H1 (cell line): ENCODE results near the gene ANKRD60. TPM values are rescaled to one million over a fixed set of nuclear protein-coding genes. Genes with fewer than 3 reads are reported as not detected.

Experiments
- ASH2L ChIP-seq: fragments of 200-600, 300-600 bp; sonication (generic); IDR thresholded peaks from one replicate; pipeline ENCODE4 v1.7.1; 2017; ENCODE audit warnings: low read length
- KDM4A ChIP-seq: IDR thresholded peaks from one replicate; pipeline ENCODE4 v1.7.1; 2012; ENCODE audit warnings: low read depth, mild to moderate bottlenecking, moderate library complexity, low read length, inconsistent platforms; ENCODE audit not compliant: severe bottlenecking
- RBBP5 ChIP-seq: IDR thresholded peaks from 2 replicates; pipeline ENCODE4 v1.7.1; 2012; ENCODE audit warnings: low read depth, mild to moderate bottlenecking, inconsistent platforms, low read length, moderate library complexity, borderline replicate concordance
- TAF1 ChIP-seq: IDR thresholded peaks from 2 replicates; pipeline ENCODE4 v1.6.1; 2011; ENCODE audit warnings: mild to moderate bottlenecking, low read depth, low read length
- polyA plus RNA-seq, 7 experiments: library from polyadenylated mRNA; depleted of rRNA in 3 of 7; stranded (reverse) in 5 of 7; unstranded in 2 of 7; fragments of >200 nt in 5 of 7; fragments of 200-250 nt in 2 of 7; gene quantifications; 1 replicate in 5 of 7; 2 replicates in 1 of 7; 4 replicates in 1 of 7; pipeline versions ENCODE4 v1.2.1 to v1.2.3, GENCODE V29; 2011 to 2013; ENCODE audit warnings: missing spikeins in 2 of 7, mixed read lengths in 2 of 7
- total RNA-seq: library from RNA; stranded (reverse); fragmentation: NEBNext Ultra II Directional; extraction: Animal tissue kit (Norgen Biotek cat#: 25700); gene quantifications from 2 replicates; pipeline ENCODE4 v1.2.1, GENCODE V29; 2021
- TF ChIP-seq, protein P1 (sequence below): fragments of 300-600 bp; sonication (generic); IDR thresholded peaks from 2 replicates; pipeline ENCODE4 v1.7.1; 2012; ENCODE audit warnings: low read length, moderate library complexity, mild to moderate bottlenecking, inconsistent platforms; ENCODE audit not compliant: insufficient replicate concordance

Gene ANKRD60
- total and polyA plus RNA-seq, 2 of the 8 experiments (the other 6 are each of a cell fraction or from before 2014, with no cell fraction given) = not detected

GRCh38 chr20:58260006-58260405 lies 31.6 kb upstream of the ANKRD60 start (continued):
- TF ChIP-seq, protein P1, sequence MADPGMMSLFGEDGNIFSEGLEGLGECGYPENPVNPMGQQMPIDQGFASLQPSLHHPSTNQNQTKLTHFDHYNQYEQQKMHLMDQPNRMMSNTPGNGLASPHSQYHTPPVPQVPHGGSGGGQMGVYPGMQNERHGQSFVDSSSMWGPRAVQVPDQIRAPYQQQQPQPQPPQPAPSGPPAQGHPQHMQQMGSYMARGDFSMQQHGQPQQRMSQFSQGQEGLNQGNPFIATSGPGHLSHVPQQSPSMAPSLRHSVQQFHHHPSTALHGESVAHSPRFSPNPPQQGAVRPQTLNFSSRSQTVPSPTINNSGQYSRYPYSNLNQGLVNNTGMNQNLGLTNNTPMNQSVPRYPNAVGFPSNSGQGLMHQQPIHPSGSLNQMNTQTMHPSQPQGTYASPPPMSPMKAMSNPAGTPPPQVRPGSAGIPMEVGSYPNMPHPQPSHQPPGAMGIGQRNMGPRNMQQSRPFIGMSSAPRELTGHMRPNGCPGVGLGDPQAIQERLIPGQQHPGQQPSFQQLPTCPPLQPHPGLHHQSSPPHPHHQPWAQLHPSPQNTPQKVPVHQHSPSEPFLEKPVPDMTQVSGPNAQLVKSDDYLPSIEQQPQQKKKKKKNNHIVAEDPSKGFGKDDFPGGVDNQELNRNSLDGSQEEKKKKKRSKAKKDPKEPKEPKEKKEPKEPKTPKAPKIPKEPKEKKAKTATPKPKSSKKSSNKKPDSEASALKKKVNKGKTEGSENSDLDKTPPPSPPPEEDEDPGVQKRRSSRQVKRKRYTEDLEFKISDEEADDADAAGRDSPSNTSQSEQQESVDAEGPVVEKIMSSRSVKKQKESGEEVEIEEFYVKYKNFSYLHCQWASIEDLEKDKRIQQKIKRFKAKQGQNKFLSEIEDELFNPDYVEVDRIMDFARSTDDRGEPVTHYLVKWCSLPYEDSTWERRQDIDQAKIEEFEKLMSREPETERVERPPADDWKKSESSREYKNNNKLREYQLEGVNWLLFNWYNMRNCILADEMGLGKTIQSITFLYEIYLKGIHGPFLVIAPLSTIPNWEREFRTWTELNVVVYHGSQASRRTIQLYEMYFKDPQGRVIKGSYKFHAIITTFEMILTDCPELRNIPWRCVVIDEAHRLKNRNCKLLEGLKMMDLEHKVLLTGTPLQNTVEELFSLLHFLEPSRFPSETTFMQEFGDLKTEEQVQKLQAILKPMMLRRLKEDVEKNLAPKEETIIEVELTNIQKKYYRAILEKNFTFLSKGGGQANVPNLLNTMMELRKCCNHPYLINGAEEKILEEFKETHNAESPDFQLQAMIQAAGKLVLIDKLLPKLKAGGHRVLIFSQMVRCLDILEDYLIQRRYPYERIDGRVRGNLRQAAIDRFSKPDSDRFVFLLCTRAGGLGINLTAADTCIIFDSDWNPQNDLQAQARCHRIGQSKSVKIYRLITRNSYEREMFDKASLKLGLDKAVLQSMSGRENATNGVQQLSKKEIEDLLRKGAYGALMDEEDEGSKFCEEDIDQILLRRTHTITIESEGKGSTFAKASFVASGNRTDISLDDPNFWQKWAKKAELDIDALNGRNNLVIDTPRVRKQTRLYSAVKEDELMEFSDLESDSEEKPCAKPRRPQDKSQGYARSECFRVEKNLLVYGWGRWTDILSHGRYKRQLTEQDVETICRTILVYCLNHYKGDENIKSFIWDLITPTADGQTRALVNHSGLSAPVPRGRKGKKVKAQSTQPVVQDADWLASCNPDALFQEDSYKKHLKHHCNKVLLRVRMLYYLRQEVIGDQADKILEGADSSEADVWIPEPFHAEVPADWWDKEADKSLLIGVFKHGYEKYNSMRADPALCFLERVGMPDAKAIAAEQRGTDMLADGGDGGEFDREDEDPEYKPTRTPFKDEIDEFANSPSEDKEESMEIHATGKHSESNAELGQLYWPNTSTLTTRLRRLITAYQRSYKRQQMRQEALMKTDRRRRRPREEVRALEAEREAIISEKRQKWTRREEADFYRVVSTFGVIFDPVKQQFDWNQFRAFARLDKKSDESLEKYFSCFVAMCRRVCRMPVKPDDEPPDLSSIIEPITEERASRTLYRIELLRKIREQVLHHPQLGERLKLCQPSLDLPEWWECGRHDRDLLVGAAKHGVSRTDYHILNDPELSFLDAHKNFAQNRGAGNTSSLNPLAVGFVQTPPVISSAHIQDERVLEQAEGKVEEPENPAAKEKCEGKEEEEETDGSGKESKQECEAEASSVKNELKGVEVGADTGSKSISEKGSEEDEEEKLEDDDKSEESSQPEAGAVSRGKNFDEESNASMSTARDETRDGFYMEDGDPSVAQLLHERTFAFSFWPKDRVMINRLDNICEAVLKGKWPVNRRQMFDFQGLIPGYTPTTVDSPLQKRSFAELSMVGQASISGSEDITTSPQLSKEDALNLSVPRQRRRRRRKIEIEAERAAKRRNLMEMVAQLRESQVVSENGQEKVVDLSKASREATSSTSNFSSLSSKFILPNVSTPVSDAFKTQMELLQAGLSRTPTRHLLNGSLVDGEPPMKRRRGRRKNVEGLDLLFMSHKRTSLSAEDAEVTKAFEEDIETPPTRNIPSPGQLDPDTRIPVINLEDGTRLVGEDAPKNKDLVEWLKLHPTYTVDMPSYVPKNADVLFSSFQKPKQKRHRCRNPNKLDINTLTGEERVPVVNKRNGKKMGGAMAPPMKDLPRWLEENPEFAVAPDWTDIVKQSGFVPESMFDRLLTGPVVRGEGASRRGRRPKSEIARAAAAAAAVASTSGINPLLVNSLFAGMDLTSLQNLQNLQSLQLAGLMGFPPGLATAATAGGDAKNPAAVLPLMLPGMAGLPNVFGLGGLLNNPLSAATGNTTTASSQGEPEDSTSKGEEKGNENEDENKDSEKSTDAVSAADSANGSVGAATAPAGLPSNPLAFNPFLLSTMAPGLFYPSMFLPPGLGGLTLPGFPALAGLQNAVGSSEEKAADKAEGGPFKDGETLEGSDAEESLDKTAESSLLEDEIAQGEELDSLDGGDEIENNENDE = no peak
- no peak for TF ChIP-seq ASH2L
- no peak for TF ChIP-seq KDM4A
- no peak for TF ChIP-seq RBBP5
- TF ChIP-seq TAF1 = no peak
